Adrenal gland (tissue), 5 donors: ENCODE measurements around the gene ST3GAL3.

ENCODE experiments used
- CTCF ChIP-seq, 6 experiments: fragments of 450-650 bp in 4 of 6; fragments of 200-600 bp in 2 of 6; sonication (generic) in 1 of 6; IDR thresholded peaks; 1 replicate in 5 of 6; 2 replicates in 1 of 6; pipeline versions ENCODE4 v1.5.1 to v1.8.0; 2016 to 2021; ENCODE audit warnings: antibody characterized with exemption in 6 of 6, mild to moderate bottlenecking in 2 of 6, moderate library complexity in 1 of 6
- POLR2A ChIP-seq, 2 donors: fragments of 450-650 bp; IDR thresholded peaks; one replicate each; pipeline ENCODE4 v1.6.1; 2017; ENCODE audit warnings: antibody characterized with exemption in 2 of 2, mild to moderate bottlenecking in 2 of 2, moderate library complexity in 1 of 2
- donor health status: DM: no; HTN: no; CAD: no.

GRCh38 chr1:43786201-43786958 lies 79.0 kb downstream of the ST3GAL3 start:
- TF ChIP-seq CTCF (IDR thresholded peaks at IDR 0.05) (no peak), POLR2A (IDR thresholded peaks at IDR 0.05) (no peak)
